ENCODE measurements around the gene GALNTL6.
"Not testable (repeated sequence)": the region's sequence is repeated elsewhere in the genome, so short reads cannot be mapped to it uniquely, and the experiment has no call there.

GALNTL6 gene

GRCh38 chr4:172895699-172896098 is 1082.5 kb downstream of the GALNTL6 start:
- DNase-seq: no peak

GRCh38 chr4:172897046-172897445 is 1083.8 kb downstream of the GALNTL6 start:
- no peak for DNase-seq

- DNase-seq: no peak
Observed at GRCh38 chr4:172898715-172899114, 1085.5 kb downstream of the GALNTL6 start.

- no peak for DNase-seq
Observed at GRCh38 chr4:172899861-172900260, 1086.7 kb downstream of the GALNTL6 start.

- DNase-seq: no peak
Observed at GRCh38 chr4:172900900-172901299, 1087.7 kb downstream of the GALNTL6 start.

GRCh38 chr4:172912468-172912867 is 1099.3 kb downstream of the GALNTL6 start:
- not testable (repeated sequence) for DNase-seq

- not testable (repeated sequence) for DNase-seq
Observed at GRCh38 chr4:172917403-172917802, 1104.2 kb downstream of the GALNTL6 start.

- DNase-seq: no peak
Observed at GRCh38 chr4:172919269-172919668, 1106.1 kb downstream of the GALNTL6 start.

GRCh38 chr4:172927096-172927814 is 1114.1 kb downstream of the GALNTL6 start:
- DNase-seq: no peak

- DNase-seq: no peak
Observed at GRCh38 chr4:172928347-172928746, 1115.1 kb downstream of the GALNTL6 start.

GRCh38 chr4:172938072-172938829 is 1125.0 kb downstream of the GALNTL6 start:
- DNase-seq: no peak

GRCh38 chr4:172938870-172939269 is 1125.7 kb downstream of the GALNTL6 start:
- DNase-seq: no peak

- no peak for DNase-seq
Observed at GRCh38 chr4:172942840-172943239, 1129.6 kb downstream of the GALNTL6 start.

GRCh38 chr4:172945611-172946010 is 1132.4 kb downstream of the GALNTL6 start:
- DNase-seq: no peak

GRCh38 chr4:172946503-172946902 is 1133.3 kb downstream of the GALNTL6 start:
- DNase-seq: no peak

- no peak for DNase-seq
Observed at GRCh38 chr4:172947594-172947993, 1134.4 kb downstream of the GALNTL6 start.

- no peak for DNase-seq
Observed at GRCh38 chr4:172950990-172951389, 1137.8 kb downstream of the GALNTL6 start.

- DNase-seq: no peak
Observed at GRCh38 chr4:172951679-172952451, 1138.7 kb downstream of the GALNTL6 start.

- no peak for DNase-seq
Observed at GRCh38 chr4:172953896-172954568, 1140.8 kb downstream of the GALNTL6 start.

- DNase-seq: not testable (repeated sequence)
Observed at GRCh38 chr4:172956340-172956739, 1143.1 kb downstream of the GALNTL6 start.

GRCh38 chr4:172957216-172957615 is 1144.0 kb downstream of the GALNTL6 start:
- no peak for DNase-seq

GRCh38 chr4:172962564-172963353 is 1149.6 kb downstream of the GALNTL6 start:
- no peak for DNase-seq
